Neural progenitor cell (in vitro differentiated cells): ENCODE measurements around the gene HIPK2.

Source experiments
- EZH2 ChIP-seq: fragments of 200-600 bp; sonication (generic); IDR thresholded peaks from 2 replicates; pipeline ENCODE4 v1.6.1; 2017; ENCODE audit warnings: antibody characterized with exemption, mild to moderate bottlenecking, moderate library complexity
- TF ChIP-seq, protein P1 (sequence below): fragments of 200-600 bp; sonication (generic); IDR thresholded peaks from 2 replicates; pipeline ENCODE4 v1.5.1; 2017; ENCODE audit warnings: antibody characterized with exemption, mild to moderate bottlenecking

GRCh38 chr7:139674341-139674740 is 103.5 kb downstream of the HIPK2 start:
- TF ChIP-seq, protein P1, sequence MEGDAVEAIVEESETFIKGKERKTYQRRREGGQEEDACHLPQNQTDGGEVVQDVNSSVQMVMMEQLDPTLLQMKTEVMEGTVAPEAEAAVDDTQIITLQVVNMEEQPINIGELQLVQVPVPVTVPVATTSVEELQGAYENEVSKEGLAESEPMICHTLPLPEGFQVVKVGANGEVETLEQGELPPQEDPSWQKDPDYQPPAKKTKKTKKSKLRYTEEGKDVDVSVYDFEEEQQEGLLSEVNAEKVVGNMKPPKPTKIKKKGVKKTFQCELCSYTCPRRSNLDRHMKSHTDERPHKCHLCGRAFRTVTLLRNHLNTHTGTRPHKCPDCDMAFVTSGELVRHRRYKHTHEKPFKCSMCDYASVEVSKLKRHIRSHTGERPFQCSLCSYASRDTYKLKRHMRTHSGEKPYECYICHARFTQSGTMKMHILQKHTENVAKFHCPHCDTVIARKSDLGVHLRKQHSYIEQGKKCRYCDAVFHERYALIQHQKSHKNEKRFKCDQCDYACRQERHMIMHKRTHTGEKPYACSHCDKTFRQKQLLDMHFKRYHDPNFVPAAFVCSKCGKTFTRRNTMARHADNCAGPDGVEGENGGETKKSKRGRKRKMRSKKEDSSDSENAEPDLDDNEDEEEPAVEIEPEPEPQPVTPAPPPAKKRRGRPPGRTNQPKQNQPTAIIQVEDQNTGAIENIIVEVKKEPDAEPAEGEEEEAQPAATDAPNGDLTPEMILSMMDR: no peak
- no peak for TF ChIP-seq EZH2
